Right lobe of liver (tissue), 4 donors: Measurements from ENCODE around the gene CD74.

Experiments
- CTCF ChIP-seq, 4 donors: fragments of 200-600 bp in 3 of 4; fragments of 450-650 bp in 1 of 4; IDR thresholded peaks; one replicate each; pipeline versions ENCODE4 v1.5.1 to v1.8.0; 2016 to 2022; ENCODE audit warnings: antibody characterized with exemption in 4 of 4, mild to moderate bottlenecking in 2 of 4
- POLR2A ChIP-seq: fragments of 450-650 bp; IDR thresholded peaks from one replicate; pipeline ENCODE4 v1.6.1; 2017; ENCODE audit warnings: antibody characterized with exemption, mild to moderate bottlenecking
- donor health status: DM: no; HTN: no; CAD: no.
- donor health status: DM: no; HTN: no; CAD: no.
- donor health status: DM: no; HTN: yes; CAD: no.

GRCh38 chr5:150448334-150448733 is 35.6 kb upstream of the CD74 start:
- TF ChIP-seq CTCF (IDR thresholded peaks at IDR 0.05) (no peak), POLR2A (no peak)
